Lung (tissue), 12 donors: ENCODE data around the gene LBR. TPM values are rescaled to one million over a fixed set of nuclear protein-coding genes. Genes with fewer than 3 reads are reported as not detected.
A peak's percentile ranks its signal among the peaks of the same experiment; 100 is the strongest.

ENCODE experiments used
- ATAC-seq: fragments of 200-7000 bp; cut with Tn5 transposase; one replicate; pipeline ENCODE4 v1.9.1; 2020; ENCODE audit warnings: moderate number of reproducible peaks; ENCODE audit not compliant: insufficient read depth, low FRiP score
- DNase-seq, 3 donors: peaks; one replicate each; pipeline ENCODE4 v3.0.0-alpha.2; 2013 to 2017
- H3K27ac ChIP-seq, 2 donors: one replicate each; pipeline ENCODE4 v1.5.1; 2013; ENCODE audit warnings: mild to moderate bottlenecking in 2 of 2, moderate library complexity in 2 of 2, control low read depth in 1 of 2, inconsistent platforms in 1 of 2, low read depth in 1 of 2, low read length in 1 of 2
- H3K27me3 ChIP-seq, 3 donors: one replicate each; pipeline ENCODE4 v1.5.1; 2013; ENCODE audit warnings: low read length in 2 of 3; ENCODE audit not compliant: control insufficient read depth in 3 of 3, insufficient read depth in 3 of 3
- H3K36me3 ChIP-seq, 4 donors: one replicate each; pipeline ENCODE4 v1.5.1; 2013; ENCODE audit warnings: low read length in 4 of 4, mild to moderate bottlenecking in 1 of 4, moderate library complexity in 1 of 4; ENCODE audit not compliant: control insufficient read depth in 4 of 4, insufficient read depth in 4 of 4
- H3K4me1 ChIP-seq, 5 donors: one replicate each; pipeline ENCODE4 v1.5.1; 2013; ENCODE audit warnings: low read length in 5 of 5, mild to moderate bottlenecking in 2 of 5, moderate library complexity in 1 of 5; ENCODE audit not compliant: control insufficient read depth in 5 of 5, insufficient read depth in 5 of 5
- H3K4me3 ChIP-seq: one replicate; pipeline ENCODE4 v1.5.1; 2013; ENCODE audit warnings: mild to moderate bottlenecking, control low read depth, moderate library complexity
- H3K9ac ChIP-seq, 2 donors: one replicate each; pipeline ENCODE4 v1.5.1; 2013; ENCODE audit warnings: low read length in 2 of 2, control low read depth in 1 of 2; ENCODE audit not compliant: insufficient read depth in 1 of 2
- H3K9me3 ChIP-seq, 4 donors: one replicate each; pipeline ENCODE4 v1.5.1; 2013; ENCODE audit warnings: low read length in 3 of 4, mild to moderate bottlenecking in 1 of 4, moderate library complexity in 1 of 4; ENCODE audit not compliant: control insufficient read depth in 4 of 4, insufficient read depth in 3 of 4
- CTCF ChIP-seq: IDR thresholded peaks from 2 replicates; pipeline ENCODE4 v1.5.1; 2012; ENCODE audit warnings: mild to moderate bottlenecking; ENCODE audit errors: control extremely low read depth, extremely low read depth
- WGBS, 2 donors: extraction: QIAGEN DNeasy Blood & Tissue Kit; methylation state at CpG; one replicate each; pipeline ENCODE4 v1.1.7; 2013; 5-methylcytosine and 5-hydroxymethylcytosine counted together
- polyA plus RNA-seq, 2 donors: library from polyadenylated mRNA; stranded (reverse); fragments of 200-250 nt; gene quantifications; one replicate each; pipeline ENCODE4 v1.2.1, GENCODE V29; 2013
- total RNA-seq, 2 donors: library from RNA; depleted of rRNA in 1 of 2; stranded (reverse); fragments of >200 nt in 1 of 2; gene quantifications; one replicate each; pipeline ENCODE4 v1.2.1, GENCODE V29; 2014 to 2021
- donor health status: control.
- donor health status: control.
- donor health status: Bipolar disorder and iron deficiency.
- donor health status: healthy.
- donor health status: DM: yes; HTN: yes; CAD: no.

The LBR gene
- total and polyA plus RNA-seq, 4 donors, result 16.2 to 76.6 (median 42.1) TPM

GRCh38 chr1:225430301-225430700 lies 2.5 kb upstream of the LBR start:
- H3K27ac ChIP-seq, result no peak overlapping the region
- TF ChIP-seq CTCF, result no peak
- H3K9ac ChIP-seq, result no peak overlapping the region
- WGBS, 2 donors, result 86 to 87% methylated on average over 7 of the region's 7 CpGs
- H3K36me3 ChIP-seq, result no peaks in the 10 kb centered on the region
- peaks cover 1 to 18% (median 8%) of the 10 kb centered on the region in 5 donors for H3K4me1 ChIP-seq
- peaks cover 0 to 2% (median 0%) of the 10 kb centered on the region in 4 donors for H3K9me3 ChIP-seq
- ATAC-seq (no peak), DNase-seq (no peak)
- H3K27me3 ChIP-seq, result peaks cover 0 to 3% (median 0%) of the 10 kb centered on the region in 3 donors
- no peak overlapping the region for H3K4me3 ChIP-seq

- DNase-seq (no peak), ATAC-seq (no peak)
- Histone ChIP-seq H3K9ac (peak overlapping the region; percentile 31 to 87), H3K36me3 (no peaks in the 10 kb centered on the region), H3K27ac (no peak overlapping the region), H3K27me3 (peaks cover 0 to 3% (median 0%) of the 10 kb centered on the region in 3 donors), H3K4me1 (peaks cover 5 to 31% (median 8%) of the 10 kb centered on the region in 5 donors), H3K4me3 (no peak overlapping the region), H3K9me3 (peaks cover 0 to 2% (median 0%) of the 10 kb centered on the region in 4 donors)
- no peak for TF ChIP-seq CTCF
- WGBS, 2 donors, result 15 to 18% methylated on average over 7 of the region's 7 CpGs
These were observed 1.1 kb upstream of the LBR start for GRCh38 chr1:225428881-225429455.

GRCh38 chr1:225428068-225428880 lies 436 bp upstream of the LBR start:
- Histone ChIP-seq H3K4me1 (peaks cover 5 to 38% (median 15%) of the 10 kb centered on the region in 5 donors), H3K9ac (peak overlapping the region; percentile 31 to 87), H3K9me3 (peaks cover 0 to 2% (median 0%) of the 10 kb centered on the region in 4 donors), H3K27me3 (peaks cover 0 to 3% (median 0%) of the 10 kb centered on the region in 3 donors), H3K4me3 (peak overlapping the region; percentile 91), H3K36me3 (no peaks in the 10 kb centered on the region), H3K27ac (peak overlapping the region; percentile 84 to 92)
- WGBS, 2 donors, result 0 to 1% methylated on average over 53 to 81 of the region's 81 CpGs
- TF ChIP-seq CTCF, result no peak
- DNase-seq, result peak; percentile 94 to 97 (median 95)
- ATAC-seq, result peak; percentile 96
